Osteoblast (primary cell): Measurements from ENCODE around the gene SLC1A2. TPM values are rescaled to one million over a fixed set of nuclear protein-coding genes. Genes with fewer than 3 reads are reported as not detected.

Experiments used
- DNase-seq: peaks from one replicate; pipeline ENCODE4 v3.0.0; 2011; ENCODE audit warnings: low spot score, mixed read lengths; ENCODE audit not compliant: insufficient read length; ENCODE audit errors: missing footprints
- H2AFZ ChIP-seq: 2 replicates; pipeline ENCODE4 v1.6.0; 2011; ENCODE audit warnings: mild to moderate bottlenecking, low read length
- H3K27ac ChIP-seq: 2 replicates; pipeline ENCODE4 v1.5.1; 2011; ENCODE audit warnings: mild to moderate bottlenecking, low read depth, low read length, moderate library complexity
- H3K27me3 ChIP-seq: 2 replicates; pipeline ENCODE4 v1.6.0; 2012; ENCODE audit warnings: mild to moderate bottlenecking, control low read depth, inconsistent platforms, low read length, moderate library complexity; ENCODE audit not compliant: insufficient read depth
- H3K36me3 ChIP-seq: 2 replicates; pipeline ENCODE4 v1.5.1; 2011; ENCODE audit warnings: mild to moderate bottlenecking, low read length, control low read depth, moderate library complexity; ENCODE audit not compliant: insufficient read depth
- H3K4me1 ChIP-seq: 2 replicates; pipeline ENCODE4 v1.5.1; 2011; ENCODE audit warnings: mild to moderate bottlenecking, low read length, control low read depth, moderate library complexity; ENCODE audit not compliant: insufficient read depth
- H3K4me2 ChIP-seq: 2 replicates; pipeline ENCODE4 v1.6.0; 2011; ENCODE audit warnings: mild to moderate bottlenecking, low read length; ENCODE audit not compliant: insufficient read depth
- H3K4me3 ChIP-seq: fragments of 200-600 bp; sonication (generic); 3 replicates; pipeline ENCODE4 v1.5.1; 2012; ENCODE audit warnings: mild to moderate bottlenecking, low read length, inconsistent platforms; ENCODE audit not compliant: insufficient read depth
- H3K79me2 ChIP-seq: 2 replicates; pipeline ENCODE4 v1.6.0; 2012; ENCODE audit warnings: mild to moderate bottlenecking, low read length, control low read depth, inconsistent platforms; ENCODE audit not compliant: insufficient read depth
- H3K9me3 ChIP-seq: 2 replicates; pipeline ENCODE4 v1.5.1; 2011; ENCODE audit warnings: low read depth, low read length, control low read depth
- H4K20me1 ChIP-seq: 2 replicates; pipeline ENCODE4 v1.6.0; 2012; ENCODE audit warnings: mild to moderate bottlenecking, low read length, control low read depth; ENCODE audit not compliant: insufficient read depth
- CTCF ChIP-seq: IDR thresholded peaks from 2 replicates; pipeline ENCODE4 v1.5.1; 2011; ENCODE audit warnings: mild to moderate bottlenecking, low read depth, low read length, moderate library complexity; ENCODE audit errors: extremely low read depth
- total RNA-seq: library from RNA; depleted of rRNA; stranded (reverse); fragments of >200 nt; gene quantifications from 2 replicates; pipeline ENCODE4 v1.2.3, GENCODE V29; 2012

The SLC1A2 gene
- total RNA-seq, 1 donor: 0.72 TPM

GRCh38 chr11:35355102-35355749 lies 64.1 kb downstream of the SLC1A2 start:
- Histone ChIP-seq H4K20me1 (no peaks in the 10 kb centered on the region), H3K36me3 (no peaks in the 10 kb centered on the region), H3K4me3 (no peak overlapping the region), H3K27ac (peak overlapping the region; percentile 13), H2AFZ (no peak overlapping the region), H3K27me3 (no peaks in the 10 kb centered on the region), H3K4me2 (peak overlapping the region; percentile 29), H3K4me1 (peaks cover 29% of the 10 kb centered on the region), H3K79me2 (no peaks in the 10 kb centered on the region), H3K9me3 (no peaks in the 10 kb centered on the region)
- no peak for DNase-seq
- no peak for TF ChIP-seq CTCF

GRCh38 chr11:35354644-35355043 lies 64.7 kb downstream of the SLC1A2 start:
- peak overlapping the region; percentile 29 for H3K4me2 ChIP-seq

GRCh38 chr11:35352077-35352888 lies 67.1 kb downstream of the SLC1A2 start:
- peak overlapping the region; percentile 66 for H3K4me2 ChIP-seq
- no peak for DNase-seq
- H3K27ac ChIP-seq: peak overlapping the region; percentile 84
- TF ChIP-seq CTCF: no peak
- H3K79me2 ChIP-seq: no peaks in the 10 kb centered on the region
- H4K20me1 ChIP-seq: no peaks in the 10 kb centered on the region
- no peaks in the 10 kb centered on the region for H3K36me3 ChIP-seq
- peak overlapping the region; percentile 36 for H2AFZ ChIP-seq
- no peaks in the 10 kb centered on the region for H3K27me3 ChIP-seq
- H3K9me3 ChIP-seq: no peaks in the 10 kb centered on the region
- peak overlapping the region; percentile 5 for H3K4me3 ChIP-seq
- peaks cover 28% of the 10 kb centered on the region for H3K4me1 ChIP-seq

More at GRCh38 chr11:35354644-35355043, 64.7 kb downstream of the SLC1A2 start:
- Histone ChIP-seq H3K27ac (peak overlapping the region; percentile 13), H3K36me3 (no peaks in the 10 kb centered on the region), H3K4me3 (no peak overlapping the region), H4K20me1 (no peaks in the 10 kb centered on the region), H3K27me3 (no peaks in the 10 kb centered on the region), H3K4me1 (peaks cover 29% of the 10 kb centered on the region), H3K79me2 (no peaks in the 10 kb centered on the region), H3K9me3 (no peaks in the 10 kb centered on the region), H2AFZ (no peak overlapping the region)
- no peak for TF ChIP-seq CTCF
- DNase-seq: no peak

GRCh38 chr11:35349897-35350296 lies 69.5 kb downstream of the SLC1A2 start:
- H3K36me3 ChIP-seq: no peaks in the 10 kb centered on the region
- no peak overlapping the region for H2AFZ ChIP-seq
- no peak for TF ChIP-seq CTCF
- no peaks in the 10 kb centered on the region for H4K20me1 ChIP-seq
- no peak for DNase-seq
- H3K27me3 ChIP-seq: no peaks in the 10 kb centered on the region
- no peak overlapping the region for H3K4me2 ChIP-seq
- no peak overlapping the region for H3K4me3 ChIP-seq
- H3K79me2 ChIP-seq: no peaks in the 10 kb centered on the region
- no peak overlapping the region for H3K27ac ChIP-seq
- H3K4me1 ChIP-seq: peaks cover 23% of the 10 kb centered on the region
- no peaks in the 10 kb centered on the region for H3K9me3 ChIP-seq
